Peyer's patch (tissue), 4 donors: ENCODE results near the gene ZNF330. TPM values are rescaled to one million over a fixed set of nuclear protein-coding genes. Genes with fewer than 3 reads are reported as not detected.
"Not testable (repeated sequence)": the region's sequence is repeated elsewhere in the genome, so short reads cannot be mapped to it uniquely, and the experiment has no call there.

Experiments used
- DNase-seq, 3 donors: peaks; one replicate each; pipeline ENCODE4 v3.0.0-alpha.2; 2017 to 2019
- H3K27ac ChIP-seq, 4 donors: fragments of 200-600 bp; sonication (generic); one replicate each; pipeline ENCODE4 v1.5.1; 2016 to 2019
- H3K27me3 ChIP-seq, 2 donors: fragments of 200-600 bp; sonication (generic); one replicate each; pipeline ENCODE4 v1.5.1; 2019
- H3K36me3 ChIP-seq, 3 donors: fragments of 200-600 bp; sonication (generic); one replicate each; pipeline ENCODE4 v1.5.1; 2016 to 2019
- H3K4me1 ChIP-seq, 4 donors: fragments of 200-600 bp; sonication (generic); one replicate each; pipeline ENCODE4 v1.5.1; 2016 to 2019
- H3K4me3 ChIP-seq, 4 donors: fragments of 200-600 bp; sonication (generic); 1 replicate in 3 of 4; 2 replicates in 1 of 4; pipeline ENCODE4 v1.5.1; 2016 to 2019; ENCODE audit warnings: mild to moderate bottlenecking in 1 of 4
- H3K9me3 ChIP-seq, 4 donors: fragments of 200-600 bp; sonication (generic); one replicate each; pipeline ENCODE4 v1.5.1; 2016 to 2019; ENCODE audit warnings: mild to moderate bottlenecking in 1 of 4
- POLR2A ChIP-seq, 2 donors: fragments of 450-650 bp; IDR thresholded peaks; one replicate each; pipeline ENCODE4 v1.5.1; 2017; ENCODE audit warnings: antibody characterized with exemption in 2 of 2, mild to moderate bottlenecking in 2 of 2, moderate library complexity in 2 of 2
- total RNA-seq, 4 donors: library from RNA; depleted of rRNA; stranded (reverse); fragments of >200 nt; gene quantifications; one replicate each; pipeline ENCODE4 v1.1.0, GENCODE V29; 2016
- TF ChIP-seq, protein P1 (sequence below), 6 experiments: fragments of 450-650 bp in 4 of 6; fragments of 200-600 bp in 2 of 6; sonication (generic) in 1 of 6; IDR thresholded peaks; one replicate each; pipeline ENCODE4 v1.5.1; 2017 to 2019; ENCODE audit warnings: antibody characterized with exemption in 6 of 6, mild to moderate bottlenecking in 3 of 6, moderate library complexity in 1 of 6

ZNF330 gene
- total RNA-seq, 4 donors from 2014 or later: 10.9 to 56.9 (median 20.5) TPM

DNA sequence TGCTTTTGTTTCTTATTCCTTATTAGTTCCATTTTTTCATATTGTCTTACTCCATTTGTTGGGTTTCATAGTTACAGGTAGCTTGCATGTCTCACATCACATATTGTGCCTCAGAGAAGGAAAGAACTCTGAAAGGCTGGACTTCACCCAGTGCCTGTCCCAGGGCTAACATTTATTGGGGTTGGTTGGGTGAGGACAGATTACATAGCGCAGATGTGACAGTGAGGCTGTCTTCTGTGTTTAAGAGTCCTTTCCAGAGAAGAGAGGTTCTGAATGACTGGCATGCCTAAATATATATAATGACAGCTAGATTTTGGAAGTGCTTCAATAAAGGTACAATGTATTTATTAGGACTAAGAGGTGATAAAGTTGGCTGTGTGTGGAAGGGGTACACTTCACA lies 2.7 kb downstream of the ZNF330 start:
- H3K4me1 ChIP-seq: peaks cover 0 to 13% (median 7%) of the 10 kb centered on the region in 4 donors
- no peak for TF ChIP-seq POLR2A (IDR thresholded peaks at IDR 0.05)
- TF ChIP-seq, protein P1, sequence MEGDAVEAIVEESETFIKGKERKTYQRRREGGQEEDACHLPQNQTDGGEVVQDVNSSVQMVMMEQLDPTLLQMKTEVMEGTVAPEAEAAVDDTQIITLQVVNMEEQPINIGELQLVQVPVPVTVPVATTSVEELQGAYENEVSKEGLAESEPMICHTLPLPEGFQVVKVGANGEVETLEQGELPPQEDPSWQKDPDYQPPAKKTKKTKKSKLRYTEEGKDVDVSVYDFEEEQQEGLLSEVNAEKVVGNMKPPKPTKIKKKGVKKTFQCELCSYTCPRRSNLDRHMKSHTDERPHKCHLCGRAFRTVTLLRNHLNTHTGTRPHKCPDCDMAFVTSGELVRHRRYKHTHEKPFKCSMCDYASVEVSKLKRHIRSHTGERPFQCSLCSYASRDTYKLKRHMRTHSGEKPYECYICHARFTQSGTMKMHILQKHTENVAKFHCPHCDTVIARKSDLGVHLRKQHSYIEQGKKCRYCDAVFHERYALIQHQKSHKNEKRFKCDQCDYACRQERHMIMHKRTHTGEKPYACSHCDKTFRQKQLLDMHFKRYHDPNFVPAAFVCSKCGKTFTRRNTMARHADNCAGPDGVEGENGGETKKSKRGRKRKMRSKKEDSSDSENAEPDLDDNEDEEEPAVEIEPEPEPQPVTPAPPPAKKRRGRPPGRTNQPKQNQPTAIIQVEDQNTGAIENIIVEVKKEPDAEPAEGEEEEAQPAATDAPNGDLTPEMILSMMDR (IDR thresholded peaks at IDR 0.05): no peak
- no peak overlapping the region for H3K4me3 ChIP-seq
- no peak overlapping the region for H3K27ac ChIP-seq
- DNase-seq: no peak
- H3K27me3 ChIP-seq: no peaks in the 10 kb centered on the region
- no peaks in the 10 kb centered on the region for H3K9me3 ChIP-seq
- peaks cover 0 to 17% (median 3%) of the 10 kb centered on the region in 3 donors for H3K36me3 ChIP-seq

DNA sequence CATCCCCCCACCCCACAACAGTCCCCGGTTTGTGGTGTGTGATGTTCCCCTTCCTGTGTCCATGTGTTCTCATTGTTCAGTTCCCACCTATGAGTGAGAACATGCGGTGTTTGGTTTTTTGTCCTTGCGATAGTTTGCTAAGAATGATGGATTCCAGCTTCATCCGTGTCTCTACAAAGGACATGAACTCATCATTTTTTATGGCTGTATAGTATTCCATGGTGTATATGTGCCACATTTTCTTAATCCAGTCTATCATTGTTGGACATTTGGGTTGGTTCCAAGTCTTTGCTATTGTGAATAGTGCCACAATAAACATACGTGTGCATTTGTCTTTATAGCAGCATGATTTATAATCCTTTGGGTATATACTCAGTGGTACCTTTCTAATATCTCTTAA lies 6.6 kb downstream of the ZNF330 start:
- not testable (repeated sequence) for DNase-seq, H3K4me1 ChIP-seq, H3K27ac ChIP-seq, H3K9me3 ChIP-seq, H3K27me3 ChIP-seq, H3K4me3 ChIP-seq
- peaks cover 0 to 53% (median 3%) of the 10 kb centered on the region in 3 donors for H3K36me3 ChIP-seq

DNA sequence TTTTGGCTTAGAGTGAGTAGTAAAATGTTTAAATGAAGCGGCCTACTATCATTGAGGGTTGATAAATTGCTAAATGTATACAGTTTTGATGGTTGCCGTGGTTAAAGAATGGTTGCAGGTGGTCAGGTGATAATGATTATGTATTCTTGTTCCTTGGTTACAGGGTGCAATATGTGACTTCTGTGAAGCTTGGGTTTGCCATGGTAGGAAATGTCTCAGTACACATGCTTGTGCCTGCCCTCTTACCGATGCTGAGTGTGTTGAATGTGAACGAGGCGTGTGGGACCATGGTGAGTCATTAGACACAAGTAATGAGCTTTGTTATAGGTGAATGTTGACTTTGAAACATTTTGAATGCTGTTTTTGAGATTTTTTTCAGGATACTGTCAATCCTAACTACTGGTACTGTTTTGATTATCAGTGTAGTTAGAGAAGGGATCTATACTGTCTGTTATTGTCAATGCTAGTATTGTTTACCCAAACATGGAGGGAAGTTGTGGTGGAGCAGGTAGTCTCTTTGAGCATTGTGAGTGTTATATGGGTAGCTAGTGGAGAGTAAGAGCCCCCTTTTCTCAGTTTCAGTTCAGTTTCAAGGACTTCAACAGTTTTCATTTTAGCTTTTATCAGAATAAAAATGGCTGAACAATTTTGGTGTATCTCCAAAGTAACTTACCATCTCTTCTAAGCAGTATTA lies 8.9 kb downstream of the ZNF330 start:
- TF ChIP-seq POLR2A (IDR thresholded peaks at IDR 0.05): no peak
- TF ChIP-seq, protein P1 (IDR thresholded peaks at IDR 0.05): no peak
- Histone ChIP-seq H3K4me3 (no peak overlapping the region), H3K9me3 (no peaks in the 10 kb centered on the region), H3K27ac (no peak overlapping the region), H3K36me3 (peaks cover 0 to 76% (median 3%) of the 10 kb centered on the region in 3 donors), H3K27me3 (no peaks in the 10 kb centered on the region), H3K4me1 (no peaks in the 10 kb centered on the region)
- DNase-seq: no peak

DNA sequence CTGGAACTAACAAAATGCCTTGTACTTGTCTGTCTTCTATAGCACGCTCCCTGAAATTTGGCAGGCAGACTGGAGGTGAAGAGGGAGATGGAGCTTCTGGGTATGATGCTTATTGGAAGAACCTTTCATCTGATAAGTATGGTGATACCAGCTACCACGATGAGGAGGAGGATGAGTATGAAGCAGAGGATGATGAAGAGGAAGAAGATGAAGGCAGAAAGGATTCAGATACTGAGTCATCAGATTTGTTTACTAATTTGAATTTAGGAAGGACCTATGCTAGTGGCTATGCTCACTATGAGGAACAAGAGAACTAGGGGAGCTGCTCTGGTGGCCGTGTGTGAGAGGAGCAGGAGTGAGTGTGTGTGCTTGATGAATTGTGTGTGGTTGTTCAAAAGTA lies 13.0 kb downstream of the ZNF330 start:
- Histone ChIP-seq H3K9me3 (no peaks in the 10 kb centered on the region), H3K4me3 (no peak overlapping the region), H3K27ac (no peak overlapping the region), H3K27me3 (no peaks in the 10 kb centered on the region), H3K36me3 (peaks cover 0 to 60% (median 0%) of the 10 kb centered on the region in 3 donors), H3K4me1 (no peaks in the 10 kb centered on the region)
- TF ChIP-seq, protein P1 (IDR thresholded peaks at IDR 0.05): no peak
- no peak for TF ChIP-seq POLR2A (IDR thresholded peaks at IDR 0.05)
- DNase-seq: no peak

DNA sequence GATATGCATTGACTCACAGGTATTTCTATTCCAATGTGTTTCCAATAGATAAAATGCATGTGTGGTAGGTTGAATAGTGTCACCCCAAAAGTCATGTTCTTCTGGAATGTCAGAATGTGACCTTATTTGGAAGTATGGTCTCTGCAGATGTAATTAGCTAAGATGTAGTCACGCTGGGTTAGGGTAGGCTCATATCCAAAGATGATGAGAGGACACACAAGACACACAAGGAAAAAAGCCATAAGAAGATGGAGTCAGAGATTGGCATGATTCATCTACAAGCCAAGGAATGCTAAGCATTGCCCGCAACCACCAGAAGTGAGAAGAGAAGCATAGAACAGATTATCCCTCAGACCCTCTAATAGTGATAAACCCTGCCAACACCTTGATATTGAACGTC lies 17.5 kb downstream of the ZNF330 start:
- no peak for DNase-seq
- H3K36me3 ChIP-seq: peaks cover 0 to 18% (median 0%) of the 10 kb centered on the region in 3 donors
- no peaks in the 10 kb centered on the region for H3K4me1 ChIP-seq
- H3K9me3 ChIP-seq: no peaks in the 10 kb centered on the region
- H3K27me3 ChIP-seq: no peaks in the 10 kb centered on the region
- H3K4me3 ChIP-seq: no peak overlapping the region
- TF ChIP-seq, protein P1 (IDR thresholded peaks at IDR 0.05): no peak
- H3K27ac ChIP-seq: no peak overlapping the region

DNA sequence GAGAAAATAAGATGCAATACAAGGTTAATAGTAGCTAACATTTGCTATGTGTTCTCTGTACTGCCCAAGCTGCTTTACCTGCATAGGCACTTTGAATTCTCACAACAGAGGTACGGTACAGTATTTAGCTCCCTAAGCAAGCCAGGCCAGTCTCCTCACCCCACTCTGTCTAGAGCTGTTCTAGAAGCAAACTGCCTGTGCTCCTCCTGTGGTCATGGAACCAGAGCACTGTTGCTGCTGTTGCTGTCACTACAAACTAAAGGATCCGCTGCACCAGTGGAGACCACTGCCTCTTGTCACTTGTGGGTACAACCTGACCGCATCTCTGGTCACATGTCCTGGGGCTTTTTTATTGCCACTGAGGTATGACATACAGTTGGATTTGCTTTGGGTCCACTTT lies 19.6 kb downstream of the ZNF330 start:
- no peaks in the 10 kb centered on the region for H3K9me3 ChIP-seq
- no peak overlapping the region for H3K4me3 ChIP-seq
- TF ChIP-seq POLR2A (IDR thresholded peaks at IDR 0.05): no peak
- TF ChIP-seq, protein P1 (IDR thresholded peaks at IDR 0.05): no peak
- no peak for DNase-seq
- H3K4me1 ChIP-seq: no peaks in the 10 kb centered on the region
- H3K27ac ChIP-seq: no peak overlapping the region
- H3K36me3 ChIP-seq: no peaks in the 10 kb centered on the region
- H3K27me3 ChIP-seq: no peaks in the 10 kb centered on the region
